Astrocyte (in vitro differentiated cells and primary cell): ENCODE data around the gene VRK3.

ENCODE experiments used
- EZH2 ChIP-seq: IDR thresholded peaks from 2 replicates; pipeline ENCODE4 v1.6.1; 2012; ENCODE audit warnings: mild to moderate bottlenecking, low read length, inconsistent platforms; ENCODE audit not compliant: insufficient read depth
- TF ChIP-seq, protein P1 (sequence below): IDR thresholded peaks from 2 replicates; pipeline ENCODE4 v1.5.1; 2011; ENCODE audit warnings: low read depth, mild to moderate bottlenecking, inconsistent platforms, low read length, moderate library complexity; ENCODE audit not compliant: insufficient read depth

DNA sequence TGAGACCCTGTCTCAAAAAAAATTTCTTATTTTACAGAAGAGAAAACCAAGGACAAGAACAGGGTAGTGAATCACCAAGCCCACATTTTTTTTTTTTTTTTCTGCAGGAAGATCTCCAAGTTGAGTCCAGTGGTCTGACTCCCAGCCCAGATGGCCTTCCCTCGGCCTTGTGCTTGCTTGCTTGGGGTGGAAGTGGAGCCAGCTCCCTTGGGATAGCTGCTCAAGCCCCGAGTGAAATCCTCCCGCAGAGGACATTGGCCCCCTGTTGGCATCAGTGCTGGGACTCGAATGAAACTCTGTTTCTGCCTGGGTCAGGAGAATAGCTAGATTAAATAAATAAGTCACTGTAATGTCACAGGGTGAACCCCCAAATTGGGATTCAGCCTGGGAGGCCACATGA lies 86.5 kb downstream of the VRK3 start:
- TF ChIP-seq, protein P1, sequence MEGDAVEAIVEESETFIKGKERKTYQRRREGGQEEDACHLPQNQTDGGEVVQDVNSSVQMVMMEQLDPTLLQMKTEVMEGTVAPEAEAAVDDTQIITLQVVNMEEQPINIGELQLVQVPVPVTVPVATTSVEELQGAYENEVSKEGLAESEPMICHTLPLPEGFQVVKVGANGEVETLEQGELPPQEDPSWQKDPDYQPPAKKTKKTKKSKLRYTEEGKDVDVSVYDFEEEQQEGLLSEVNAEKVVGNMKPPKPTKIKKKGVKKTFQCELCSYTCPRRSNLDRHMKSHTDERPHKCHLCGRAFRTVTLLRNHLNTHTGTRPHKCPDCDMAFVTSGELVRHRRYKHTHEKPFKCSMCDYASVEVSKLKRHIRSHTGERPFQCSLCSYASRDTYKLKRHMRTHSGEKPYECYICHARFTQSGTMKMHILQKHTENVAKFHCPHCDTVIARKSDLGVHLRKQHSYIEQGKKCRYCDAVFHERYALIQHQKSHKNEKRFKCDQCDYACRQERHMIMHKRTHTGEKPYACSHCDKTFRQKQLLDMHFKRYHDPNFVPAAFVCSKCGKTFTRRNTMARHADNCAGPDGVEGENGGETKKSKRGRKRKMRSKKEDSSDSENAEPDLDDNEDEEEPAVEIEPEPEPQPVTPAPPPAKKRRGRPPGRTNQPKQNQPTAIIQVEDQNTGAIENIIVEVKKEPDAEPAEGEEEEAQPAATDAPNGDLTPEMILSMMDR: no peak
- TF ChIP-seq EZH2: no peak
